KMS-11 (cell line): ENCODE measurements around the gene CFTR.

ENCODE experiments used
- H2AFZ ChIP-seq: fragments of 200-600 bp; sonication (generic); 2 replicates; pipeline ENCODE4 v1.6.1; 2016; ENCODE audit warnings: antibody characterized with exemption, mixed run types, low read depth
- H3K27ac ChIP-seq: fragments of 200-600 bp; sonication (generic); 2 replicates; pipeline ENCODE4 v1.6.1; 2016; ENCODE audit warnings: mild to moderate bottlenecking, mixed run types
- H3K27me3 ChIP-seq: fragments of 200-600 bp; sonication (generic); 2 replicates; pipeline ENCODE4 v1.6.1; 2017; ENCODE audit warnings: mild to moderate bottlenecking, low read depth, mixed run types, moderate library complexity; ENCODE audit not compliant: insufficient read depth
- H3K36me3 ChIP-seq: fragments of 200-600 bp; sonication (generic); 2 replicates; pipeline ENCODE4 v1.6.1; 2017; ENCODE audit warnings: mild to moderate bottlenecking, mixed run types; ENCODE audit not compliant: insufficient read depth
- H3K4me1 ChIP-seq: fragments of 200-600 bp; sonication (generic); 2 replicates; pipeline ENCODE4 v1.6.1; 2016; ENCODE audit warnings: mild to moderate bottlenecking, low read depth, mixed run types; ENCODE audit not compliant: poor library complexity, severe bottlenecking
- H3K4me2 ChIP-seq: fragments of 200-600 bp; sonication (generic); 2 replicates; pipeline ENCODE4 v1.7.0; 2016; ENCODE audit warnings: mild to moderate bottlenecking, mixed run types
- H3K4me3 ChIP-seq: fragments of 200-600 bp; sonication (generic); IDR thresholded peaks from 2 replicates; pipeline ENCODE4 v1.6.1; 2017; ENCODE audit warnings: low read depth, low read length, mixed read lengths; ENCODE audit not compliant: insufficient read depth
- H3K79me2 ChIP-seq: fragments of 200-600 bp; sonication (generic); 2 replicates; pipeline ENCODE4 v1.6.1; 2016; ENCODE audit warnings: low read depth, mixed run types; ENCODE audit not compliant: insufficient read depth
- H3K9ac ChIP-seq: fragments of 200-600 bp; sonication (generic); 2 replicates; pipeline ENCODE4 v1.6.1; 2016; ENCODE audit warnings: mild to moderate bottlenecking, mixed run types
- H4K20me1 ChIP-seq: fragments of 200-600 bp; sonication (generic); 2 replicates; pipeline ENCODE4 v1.6.1; 2016; ENCODE audit warnings: mild to moderate bottlenecking, mixed run types; ENCODE audit not compliant: insufficient read depth
- TF ChIP-seq, protein P1 (sequence below): fragments of 200-600 bp; sonication (generic); conservative IDR thresholded peaks from 2 replicates; pipeline ENCODE4 v1.6.1; 2017; ENCODE audit warnings: low read depth, mild to moderate bottlenecking, antibody characterized with exemption, low read length, moderate library complexity, mixed read lengths

The CFTR gene

DNA sequence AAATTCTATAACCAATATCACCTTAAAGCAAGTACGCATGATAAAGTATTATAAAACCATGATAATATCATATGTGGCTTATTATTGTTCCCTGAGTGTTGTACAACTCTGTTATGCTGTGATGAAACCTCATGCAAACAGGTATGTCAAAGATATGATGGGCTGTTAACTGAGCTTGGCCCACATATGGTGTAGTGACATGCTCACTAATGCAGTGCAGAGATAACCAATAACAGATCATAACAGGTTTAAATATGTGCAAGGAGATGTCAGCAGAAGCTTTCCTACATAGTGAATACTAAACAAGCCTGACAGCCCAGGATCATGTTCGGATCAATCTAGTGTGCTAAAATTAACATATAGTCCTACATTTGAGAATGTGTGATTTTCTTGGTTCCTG is 9.6 kb downstream of the CFTR start:
- no peak overlapping the region for H3K4me3 ChIP-seq
- no peak overlapping the region for H3K27ac ChIP-seq
- TF ChIP-seq, protein P1, sequence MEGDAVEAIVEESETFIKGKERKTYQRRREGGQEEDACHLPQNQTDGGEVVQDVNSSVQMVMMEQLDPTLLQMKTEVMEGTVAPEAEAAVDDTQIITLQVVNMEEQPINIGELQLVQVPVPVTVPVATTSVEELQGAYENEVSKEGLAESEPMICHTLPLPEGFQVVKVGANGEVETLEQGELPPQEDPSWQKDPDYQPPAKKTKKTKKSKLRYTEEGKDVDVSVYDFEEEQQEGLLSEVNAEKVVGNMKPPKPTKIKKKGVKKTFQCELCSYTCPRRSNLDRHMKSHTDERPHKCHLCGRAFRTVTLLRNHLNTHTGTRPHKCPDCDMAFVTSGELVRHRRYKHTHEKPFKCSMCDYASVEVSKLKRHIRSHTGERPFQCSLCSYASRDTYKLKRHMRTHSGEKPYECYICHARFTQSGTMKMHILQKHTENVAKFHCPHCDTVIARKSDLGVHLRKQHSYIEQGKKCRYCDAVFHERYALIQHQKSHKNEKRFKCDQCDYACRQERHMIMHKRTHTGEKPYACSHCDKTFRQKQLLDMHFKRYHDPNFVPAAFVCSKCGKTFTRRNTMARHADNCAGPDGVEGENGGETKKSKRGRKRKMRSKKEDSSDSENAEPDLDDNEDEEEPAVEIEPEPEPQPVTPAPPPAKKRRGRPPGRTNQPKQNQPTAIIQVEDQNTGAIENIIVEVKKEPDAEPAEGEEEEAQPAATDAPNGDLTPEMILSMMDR, result no peak
- H3K36me3 ChIP-seq, result no peaks in the 10 kb centered on the region
- H3K9ac ChIP-seq, result no peak overlapping the region
- H3K4me1 ChIP-seq, result no peaks in the 10 kb centered on the region
- H3K4me2 ChIP-seq, result no peak overlapping the region
- no peaks in the 10 kb centered on the region for H3K79me2 ChIP-seq
- no peak overlapping the region for H2AFZ ChIP-seq
- H3K27me3 ChIP-seq, result no peaks in the 10 kb centered on the region
- H4K20me1 ChIP-seq, result no peaks in the 10 kb centered on the region

DNA sequence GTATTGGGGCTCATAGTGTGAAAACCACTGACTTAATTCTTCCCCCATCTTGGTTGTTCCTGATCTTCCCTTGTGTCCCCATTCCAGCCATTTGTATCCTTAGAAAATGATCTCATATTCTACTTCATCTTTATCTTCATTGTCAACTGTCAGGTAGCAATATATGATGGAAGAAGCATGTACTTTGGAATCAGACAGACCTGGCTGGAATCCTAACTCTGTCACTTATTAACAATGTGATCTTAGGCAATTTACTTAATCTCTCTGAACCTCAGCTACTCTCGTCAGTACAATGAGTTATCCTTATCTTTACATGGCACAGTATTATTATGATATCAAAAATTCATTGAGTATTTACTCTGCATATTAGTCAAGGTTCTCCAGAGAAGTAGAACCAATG is 10.1 kb downstream of the CFTR start:
- Histone ChIP-seq H3K4me2 (no peak overlapping the region), H3K9ac (no peak overlapping the region), H3K27me3 (no peaks in the 10 kb centered on the region), H4K20me1 (no peaks in the 10 kb centered on the region), H3K36me3 (no peaks in the 10 kb centered on the region), H3K4me3 (no peak overlapping the region), H2AFZ (no peak overlapping the region), H3K4me1 (no peaks in the 10 kb centered on the region), H3K79me2 (no peaks in the 10 kb centered on the region), H3K27ac (no peak overlapping the region)
- TF ChIP-seq, protein P1, result no peak

DNA sequence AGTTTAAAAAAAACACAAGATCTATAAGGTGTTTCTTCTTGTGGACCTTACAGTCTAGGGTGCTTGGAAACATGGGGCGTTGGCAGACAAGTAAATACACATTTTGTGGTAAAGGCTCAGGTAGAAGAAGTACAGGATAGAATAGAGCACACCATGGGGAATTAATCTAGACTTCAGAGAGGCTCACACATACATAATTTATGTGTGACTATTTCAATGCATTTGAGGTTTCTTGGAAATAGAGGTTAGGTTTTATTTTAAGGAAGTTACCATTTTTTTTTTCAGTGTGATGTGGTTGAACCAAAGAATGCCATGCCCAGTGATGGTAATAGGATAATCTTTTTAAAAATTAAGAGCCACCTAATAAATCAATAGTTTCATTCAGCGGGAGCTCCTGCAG is 12.8 kb downstream of the CFTR start:
- H4K20me1 ChIP-seq, result no peaks in the 10 kb centered on the region
- no peaks in the 10 kb centered on the region for H3K4me1 ChIP-seq
- no peak overlapping the region for H3K4me3 ChIP-seq
- no peak overlapping the region for H3K9ac ChIP-seq
- H3K27ac ChIP-seq, result no peak overlapping the region
- H3K27me3 ChIP-seq, result no peaks in the 10 kb centered on the region
- TF ChIP-seq, protein P1, result no peak
- no peak overlapping the region for H2AFZ ChIP-seq
- no peak overlapping the region for H3K4me2 ChIP-seq
- H3K79me2 ChIP-seq, result no peaks in the 10 kb centered on the region
- H3K36me3 ChIP-seq, result no peaks in the 10 kb centered on the region

DNA sequence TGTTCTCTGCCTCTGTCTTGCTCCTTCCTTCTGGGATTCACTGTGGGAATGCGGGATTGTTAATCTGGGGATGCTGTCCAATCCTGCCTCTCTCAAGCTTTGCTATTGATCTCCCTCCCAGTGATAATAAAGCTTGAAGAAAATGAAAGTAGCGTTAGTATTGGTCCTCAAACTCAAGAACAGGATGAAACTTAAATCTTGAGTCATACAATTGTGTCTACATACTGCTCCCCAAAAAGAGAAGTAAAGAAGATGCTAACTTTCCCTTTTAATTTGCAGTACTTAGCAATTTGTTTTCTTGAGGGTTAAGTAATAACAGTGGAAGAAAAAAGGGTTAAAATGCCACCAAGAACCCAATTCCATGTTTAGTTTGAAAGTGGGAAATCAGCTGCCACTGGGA is 13.6 kb downstream of the CFTR start:
- Histone ChIP-seq H4K20me1 (no peaks in the 10 kb centered on the region), H3K36me3 (no peaks in the 10 kb centered on the region), H2AFZ (no peak overlapping the region), H3K79me2 (no peaks in the 10 kb centered on the region), H3K9ac (no peak overlapping the region), H3K4me2 (no peak overlapping the region), H3K4me1 (no peaks in the 10 kb centered on the region), H3K27ac (no peak overlapping the region), H3K4me3 (no peak overlapping the region), H3K27me3 (no peaks in the 10 kb centered on the region)
- TF ChIP-seq, protein P1, result no peak

DNA sequence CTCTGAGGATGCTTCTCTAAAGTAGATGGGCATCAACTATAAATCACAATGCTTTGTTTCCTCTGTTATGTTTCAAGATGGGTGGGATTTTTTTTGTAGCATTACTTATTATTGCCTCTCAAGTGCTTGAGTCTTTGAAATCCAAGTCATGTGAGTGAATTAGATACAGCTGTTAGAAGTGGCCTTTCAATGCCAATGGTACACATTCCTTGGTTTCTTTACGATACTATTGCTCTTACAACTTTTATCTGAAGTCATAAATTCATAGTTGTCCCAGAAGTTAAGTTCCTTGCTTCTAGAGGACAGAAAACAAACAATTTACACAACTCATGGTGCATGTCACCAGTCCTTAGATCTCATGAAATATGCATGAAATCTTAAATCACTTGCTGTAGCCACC is 15.5 kb downstream of the CFTR start:
- H3K27ac ChIP-seq, result no peak overlapping the region
- TF ChIP-seq, protein P1, result no peak
- H3K9ac ChIP-seq, result no peak overlapping the region
- no peak overlapping the region for H3K4me2 ChIP-seq
- H3K36me3 ChIP-seq, result no peaks in the 10 kb centered on the region
- no peak overlapping the region for H3K4me3 ChIP-seq
- no peaks in the 10 kb centered on the region for H4K20me1 ChIP-seq
- H3K79me2 ChIP-seq, result no peaks in the 10 kb centered on the region
- H3K27me3 ChIP-seq, result no peaks in the 10 kb centered on the region
- no peak overlapping the region for H2AFZ ChIP-seq
- H3K4me1 ChIP-seq, result no peaks in the 10 kb centered on the region
